GM23338 (cell line): ENCODE results near the gene WDR45B. TPM values are rescaled to one million over a fixed set of nuclear protein-coding genes. Genes with fewer than 3 reads are reported as not detected.
A peak's percentile ranks its signal among the peaks of the same experiment; 100 is the strongest.

Experiments
- ATAC-seq: fragments of 200-7000 bp; cut with Tn5 transposase; 3 replicates; pipeline ENCODE4 v1.9.1; 2020
- DNase-seq: peaks from one replicate; pipeline ENCODE4 v3.0.0-alpha.2; 2015; ENCODE audit warnings: low spot score
- H2AFZ ChIP-seq: fragments of 200-600 bp; sonication (generic); 2 replicates; pipeline ENCODE4 v1.8.0; 2016; ENCODE audit warnings: antibody characterized with exemption, mild to moderate bottlenecking, moderate library complexity
- H3F3A ChIP-seq: fragments of 200-600 bp; sonication (generic); replicated peaks from 2 replicates; pipeline ENCODE4 v1.8.0; 2017; ENCODE audit warnings: antibody characterized with exemption, mixed run types, low read depth
- H3K27ac ChIP-seq: fragments of 200-600 bp; sonication (generic); 2 replicates; pipeline ENCODE4 v1.6.1; 2016; ENCODE audit warnings: low read depth
- H3K27me3 ChIP-seq: fragments of 200-600 bp; sonication (generic); 2 replicates; pipeline ENCODE4 v1.8.0; 2016; ENCODE audit warnings: mild to moderate bottlenecking, mixed run types, moderate library complexity; ENCODE audit not compliant: insufficient read depth
- H3K36me3 ChIP-seq: fragments of 200-600 bp; sonication (generic); 2 replicates; pipeline ENCODE4 v1.8.0; 2016; ENCODE audit warnings: mild to moderate bottlenecking; ENCODE audit not compliant: insufficient read depth
- H3K4me1 ChIP-seq: fragments of 200-600 bp; sonication (generic); 2 replicates; pipeline ENCODE4 v1.8.0; 2016; ENCODE audit warnings: mild to moderate bottlenecking, moderate library complexity; ENCODE audit not compliant: insufficient read depth
- H3K4me2 ChIP-seq: fragments of 200-600 bp; sonication (generic); 2 replicates; pipeline ENCODE4 v1.7.1; 2017; ENCODE audit warnings: mixed run types
- H3K4me3 ChIP-seq: fragments of 200-600 bp; sonication (generic); 2 replicates; pipeline ENCODE4 v1.6.1; 2016; ENCODE audit warnings: mixed run types
- H3K79me2 ChIP-seq: fragments of 200-600 bp; sonication (generic); replicated peaks from 2 replicates; pipeline ENCODE4 v1.8.0; 2017; ENCODE audit warnings: mild to moderate bottlenecking; ENCODE audit not compliant: insufficient read depth
- H3K9me2 ChIP-seq: fragments of 200-600 bp; sonication (generic); 2 replicates; pipeline ENCODE4 v1.8.0; 2017; ENCODE audit not compliant: insufficient read depth
- H4K20me1 ChIP-seq: fragments of 200-600 bp; sonication (generic); replicated peaks from 2 replicates; pipeline ENCODE4 v1.8.0; 2017; ENCODE audit warnings: mild to moderate bottlenecking; ENCODE audit not compliant: insufficient read depth
- H3K27ac Mint-ChIP-seq: 2 replicates; pipeline ENCODE4 v1.8.0; 2020; ENCODE audit warnings: inconsistent platforms, mild to moderate bottlenecking, moderate library complexity, mixed read lengths
- H3K27me3 Mint-ChIP-seq: 3 replicates; pipeline ENCODE4 v1.8.0; 2022; ENCODE audit warnings: low read depth, mild to moderate bottlenecking, moderate library complexity, mixed read lengths, inconsistent platforms; ENCODE audit not compliant: insufficient read depth, poor library complexity
- H3K36me3 Mint-ChIP-seq: 3 replicates; pipeline ENCODE4 v1.8.0; 2021; ENCODE audit warnings: low read depth, mild to moderate bottlenecking, inconsistent platforms, moderate library complexity, mixed read lengths
- H3K4me1 Mint-ChIP-seq: 3 replicates; pipeline ENCODE4 v1.8.0; 2020; ENCODE audit warnings: mild to moderate bottlenecking, inconsistent platforms, mixed read lengths
- H3K4me3 Mint-ChIP-seq: 3 replicates; pipeline ENCODE4 v1.8.0; 2021; ENCODE audit warnings: moderate library complexity, mild to moderate bottlenecking, inconsistent platforms, mixed read lengths
- H3K9me3 Mint-ChIP-seq: 3 replicates; pipeline ENCODE4 v1.8.0; 2020; ENCODE audit warnings: moderate library complexity, mild to moderate bottlenecking, inconsistent platforms, mixed read lengths
- CREB1 ChIP-seq: fragments of 250-450 bp; sonication (Bioruptor Pico); IDR thresholded peaks from 2 replicates; pipeline ENCODE4 v1.5.0; 2020; ENCODE audit warnings: low read depth, mild to moderate bottlenecking, moderate library complexity
- CTCF ChIP-seq, 2 experiments: fragments of 200-600 bp in 1 of 2; sonication (generic) in 1 of 2; conservative IDR thresholded peaks; 2 replicates each; pipeline versions ENCODE4 v1.5.1 to v1.6.1; 2016 to 2017; ENCODE audit warnings: antibody characterized with exemption in 2 of 2, low read depth in 2 of 2, mild to moderate bottlenecking in 2 of 2, moderate library complexity in 1 of 2
- ETS1 ChIP-seq: IDR thresholded peaks from 2 replicates; pipeline ENCODE4 v1.6.1; 2016; ENCODE audit warnings: antibody characterized with exemption
- EZH2 ChIP-seq: fragments of 200-600 bp; sonication (generic); IDR thresholded peaks from one replicate; pipeline ENCODE4 v1.8.0; 2017; ENCODE audit warnings: antibody characterized with exemption, mild to moderate bottlenecking, low read depth; ENCODE audit not compliant: unreplicated experiment
- EZH2phosphoT487 ChIP-seq: fragments of 200-600 bp; sonication (generic); IDR thresholded peaks from one replicate; pipeline ENCODE4 v1.8.1; 2018; ENCODE audit warnings: antibody characterized with exemption; ENCODE audit not compliant: unreplicated experiment
- JUNB ChIP-seq: IDR thresholded peaks from one replicate; pipeline ENCODE4 v1.6.1; 2016; ENCODE audit warnings: antibody characterized with exemption; ENCODE audit not compliant: unreplicated experiment
- NANOG ChIP-seq: IDR thresholded peaks from 2 replicates; pipeline ENCODE4 v1.6.1; 2016; ENCODE audit warnings: antibody characterized with exemption, borderline replicate concordance
- POLR2AphosphoS5 ChIP-seq: IDR thresholded peaks from 2 replicates; pipeline ENCODE4 v1.6.1; 2016; ENCODE audit warnings: antibody characterized with exemption, low read depth
- REST ChIP-seq: IDR thresholded peaks from one replicate; pipeline ENCODE4 v1.6.1; 2018; ENCODE audit warnings: antibody characterized with exemption; ENCODE audit not compliant: unreplicated experiment
- STAT1 ChIP-seq: IDR thresholded peaks from one replicate; pipeline ENCODE4 v1.6.1; 2016; ENCODE audit warnings: antibody characterized with exemption; ENCODE audit not compliant: unreplicated experiment
- ZNF114 ChIP-seq: fragments of 250-450 bp; sonication (Bioruptor Pico); IDR thresholded peaks from 2 replicates; pipeline ENCODE4 v1.5.0; 2020; ENCODE audit warnings: mild to moderate bottlenecking, moderate library complexity
- ZNF331 ChIP-seq: fragments of 250-450 bp; sonication (Bioruptor Pico); IDR thresholded peaks from 2 replicates; pipeline ENCODE4 v1.5.0; 2020; ENCODE audit warnings: low read depth, mild to moderate bottlenecking, moderate library complexity
- ZNF462 ChIP-seq: fragments of 250-450 bp; sonication (Bioruptor Pico); IDR thresholded peaks from 2 replicates; pipeline ENCODE4 v1.5.0; 2020; ENCODE audit warnings: mild to moderate bottlenecking, moderate library complexity
- polyA plus RNA-seq: library from polyadenylated mRNA; unstranded; fragments of >200 nt; fragmentation: Nextera tagmentation; extraction: Ambion mirVana; gene quantifications from 2 replicates; pipeline ENCODE4 v1.2.1, GENCODE V29; 2016
- total RNA-seq: library from RNA; depleted of rRNA; stranded (reverse); fragments of >200 nt; shearing (Covaris generic); gene quantifications from 2 replicates; pipeline ENCODE4 v1.2.3, GENCODE V29; 2014

WDR45B gene
- total and polyA plus RNA-seq, 2 experiments from 2014 or later, result 69.4 to 96.4 TPM

- Mint-ChIP-seq H3K9me3 (peaks cover 3% of the 10 kb centered on the region; the same call in 1 of the 3 replicates), H3K36me3 (peaks cover 65% of the 10 kb centered on the region), H3K4me3 (no peak overlapping the region), H3K27me3 (peaks cover 4% of the 10 kb centered on the region), H3K4me1 (no peaks in the 10 kb centered on the region; the same call in 2 of the 3 replicates), H3K27ac (peak overlapping the region; percentile 68; the same call in 1 of the 2 replicates)
- no peak for TF ChIP-seq REST
- no peak for TF ChIP-seq ZNF462
- no peak for TF ChIP-seq CREB1 (CRISPR knock-in tag)
- no peak for TF ChIP-seq ZNF114
- no peak for TF ChIP-seq EZH2phosphoT487
- TF ChIP-seq POLR2AphosphoS5, result no peak
- no peak for TF ChIP-seq EZH2
- no peak for TF ChIP-seq STAT1
- TF ChIP-seq ZNF331 (CRISPR knock-in tag), result no peak
- no peak for TF ChIP-seq NANOG
- TF ChIP-seq JUNB, result no peak
- no peak for TF ChIP-seq CTCF (conservative IDR thresholded peaks at IDR 0.05; ENCODE audit: low read depth in 2 of 2)
- TF ChIP-seq ETS1, result no peak
- H3K4me1 ChIP-seq, result no peaks in the 10 kb centered on the region
- peaks cover 30% of the 10 kb centered on the region for H4K20me1 ChIP-seq
- no peak overlapping the region for H3K4me3 ChIP-seq
- no peak overlapping the region for H2AFZ ChIP-seq
- H3K27me3 ChIP-seq, result no peaks in the 10 kb centered on the region
- DNase-seq (no peak), ATAC-seq (no peak)
- H3K79me2 ChIP-seq, result peaks cover 22% of the 10 kb centered on the region
- peaks cover 15% of the 10 kb centered on the region; the same call in 1 of the 2 replicates for H3F3A ChIP-seq
- no peak overlapping the region for H3K4me2 ChIP-seq
- 0 out of 2 replicates have a peak overlapping the region, but pooled peaks have one; percentile 72 for H3K27ac ChIP-seq
- peaks cover 25% of the 10 kb centered on the region for H3K36me3 ChIP-seq
- no peaks in the 10 kb centered on the region for H3K9me2 ChIP-seq
Observed at GRCh38 chr17:82582213-82582612, 66.0 kb downstream of the WDR45B start.
